Putamen (tissue), 1 donor: ENCODE results near the gene NALCN.

Source experiments
- DNase-seq: peaks from one replicate; pipeline ENCODE4 v3.0.0-alpha.2; 2016; ENCODE audit warnings: low spot score

The NALCN gene

DNA sequence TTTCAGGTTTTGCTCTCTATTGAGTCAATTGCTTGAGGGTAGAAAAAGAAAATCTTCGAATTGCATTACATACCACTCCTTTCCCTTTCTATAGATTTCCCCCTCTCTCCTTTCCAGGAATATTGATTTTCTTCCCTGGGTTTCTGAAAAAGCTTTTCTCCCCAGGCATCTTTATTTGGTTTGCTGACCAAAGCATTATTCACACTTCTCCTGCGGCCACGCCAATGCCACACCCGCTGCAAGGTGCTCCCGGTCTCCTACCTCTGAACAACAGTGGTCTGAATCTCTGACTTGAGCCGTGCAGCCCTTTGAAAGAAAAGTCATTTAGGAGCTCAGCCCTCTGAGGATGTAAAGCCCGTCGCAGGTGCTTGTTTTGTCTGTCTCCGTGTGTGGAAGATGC lies 390.8 kb downstream of the NALCN start:
- DNase-seq: no peak

DNA sequence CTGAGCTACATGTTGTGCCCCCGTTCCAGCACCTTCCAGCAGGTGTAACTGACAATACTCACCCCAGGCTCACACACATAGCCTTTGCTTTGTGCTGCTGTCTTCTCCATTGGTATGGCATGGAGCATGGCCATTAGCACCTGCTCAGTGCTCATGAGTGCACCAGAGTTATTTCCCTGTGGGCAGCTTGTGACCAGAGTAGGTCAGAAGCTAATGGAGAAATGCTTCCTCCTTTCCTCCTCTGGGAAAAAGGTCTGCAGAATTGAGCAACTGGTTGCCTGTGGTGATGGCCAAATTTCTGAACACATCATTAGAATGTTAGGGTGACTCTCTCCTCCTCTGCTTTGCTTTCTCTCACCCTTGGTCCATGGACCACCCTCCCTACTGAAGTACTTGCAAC lies 397.2 kb downstream of the NALCN start:
- no peak for DNase-seq

DNA sequence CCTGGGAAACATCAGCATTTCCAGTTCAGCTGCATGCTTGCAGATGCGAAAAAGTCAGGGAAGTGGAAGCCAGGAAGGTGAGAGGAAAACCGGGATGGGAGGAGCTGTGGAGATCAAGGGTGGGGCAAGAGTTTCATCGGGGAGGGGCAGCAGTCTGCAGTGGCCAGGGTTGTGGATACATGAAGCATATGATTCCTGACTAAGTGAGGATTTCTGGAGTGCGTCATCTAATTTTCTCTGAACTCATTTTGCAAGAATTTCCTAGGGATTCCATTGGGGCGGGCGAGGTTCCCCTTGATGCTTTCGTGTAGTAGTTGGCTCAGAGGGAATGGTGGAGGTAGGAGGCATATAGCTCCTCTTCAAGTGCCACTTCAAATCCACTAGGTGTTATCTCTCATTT lies 397.6 kb downstream of the NALCN start:
- no peak for DNase-seq

DNA sequence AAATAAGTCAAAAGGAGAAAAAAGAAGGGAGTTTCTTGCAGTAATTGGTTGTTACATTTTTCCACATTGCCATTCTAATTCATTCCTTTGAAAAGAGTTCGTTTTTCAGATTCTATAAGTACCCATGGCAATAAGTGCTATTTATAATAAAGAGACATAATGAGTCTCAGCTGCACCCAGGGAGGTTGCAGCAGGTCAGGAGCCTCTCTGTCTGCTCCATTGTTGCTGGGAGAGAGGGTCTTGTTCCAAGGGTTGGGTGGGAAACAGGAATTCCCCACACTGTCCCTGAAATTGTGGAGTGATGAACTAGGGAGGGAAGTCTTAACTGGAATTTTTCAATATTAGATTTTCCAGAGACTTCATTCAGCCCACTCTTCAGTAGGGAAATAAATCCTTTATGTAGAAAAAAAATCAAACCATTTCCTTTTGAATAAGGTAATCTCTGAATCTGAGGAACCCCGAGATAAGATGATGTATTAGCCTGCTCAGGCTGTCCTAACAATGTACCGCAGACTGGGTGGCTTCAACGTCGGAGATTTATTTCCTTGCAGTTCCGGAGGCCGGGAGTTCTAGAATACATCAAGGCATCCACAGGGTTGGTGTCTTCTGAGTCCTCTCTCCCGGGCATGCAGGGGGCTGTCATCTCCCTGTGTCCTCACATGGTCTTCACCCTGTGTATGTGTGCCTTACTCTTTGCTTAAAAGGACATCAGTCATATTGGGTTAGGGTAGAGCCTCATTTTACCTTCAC lies 399.0 kb downstream of the NALCN start:
- DNase-seq: no peak

DNA sequence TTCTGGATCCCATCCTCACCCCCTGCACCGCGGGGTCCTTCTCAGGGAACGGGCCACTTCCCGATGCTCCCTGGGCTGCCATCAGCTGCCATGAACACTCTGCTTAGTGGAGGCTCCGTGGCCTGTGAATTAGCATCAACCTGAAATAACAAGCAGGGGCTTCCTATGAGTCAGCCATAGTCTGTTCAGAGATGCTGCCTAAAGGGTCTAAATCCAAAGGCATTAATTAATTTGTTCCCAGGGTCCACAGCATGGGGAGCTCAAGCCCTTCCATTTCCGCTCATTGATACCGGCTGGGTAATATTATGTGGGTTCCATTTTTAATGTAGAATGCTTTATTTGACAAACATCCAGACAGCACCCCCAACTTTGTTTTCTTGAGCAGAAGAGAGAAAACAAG lies 399.8 kb downstream of the NALCN start:
- DNase-seq: no peak

DNA sequence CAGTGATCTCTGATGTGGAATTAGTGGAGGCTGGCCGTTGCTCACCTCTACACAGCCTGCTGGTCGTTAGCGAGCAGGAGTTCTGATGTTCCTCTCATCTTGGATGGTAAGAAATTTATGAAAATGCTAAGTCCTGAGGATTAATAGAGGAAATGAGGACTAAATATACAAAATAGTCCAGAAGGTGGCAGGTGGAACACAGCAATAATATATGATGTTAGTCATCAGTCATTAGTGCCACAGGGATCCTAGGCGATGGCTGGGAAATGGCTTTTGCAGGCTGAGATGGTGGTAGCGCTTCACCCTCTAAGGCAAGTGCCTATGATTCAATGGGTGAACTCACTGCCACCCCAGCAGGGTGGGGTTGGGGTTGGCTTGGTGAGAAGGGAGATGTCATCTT lies 403.1 kb downstream of the NALCN start:
- no peak for DNase-seq

DNA sequence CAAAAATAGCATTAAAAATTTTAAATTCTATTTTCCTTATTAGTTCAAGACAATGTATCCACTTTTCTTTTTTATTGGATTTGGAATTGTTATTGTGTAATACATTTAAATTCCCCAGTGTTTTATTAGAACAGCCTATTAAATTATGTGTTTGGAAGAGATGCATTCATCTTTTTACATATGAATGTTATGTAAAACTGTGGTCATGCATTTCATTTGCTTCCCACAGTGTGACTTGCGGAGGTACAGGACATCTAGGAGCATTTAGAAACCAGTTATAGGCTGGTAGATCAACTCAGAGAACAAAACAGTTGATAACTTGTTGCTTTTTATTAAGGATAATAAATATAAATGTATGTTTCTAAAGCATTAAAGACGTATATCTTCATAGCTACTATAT lies 406.2 kb downstream of the NALCN start:
- no peak for DNase-seq

DNA sequence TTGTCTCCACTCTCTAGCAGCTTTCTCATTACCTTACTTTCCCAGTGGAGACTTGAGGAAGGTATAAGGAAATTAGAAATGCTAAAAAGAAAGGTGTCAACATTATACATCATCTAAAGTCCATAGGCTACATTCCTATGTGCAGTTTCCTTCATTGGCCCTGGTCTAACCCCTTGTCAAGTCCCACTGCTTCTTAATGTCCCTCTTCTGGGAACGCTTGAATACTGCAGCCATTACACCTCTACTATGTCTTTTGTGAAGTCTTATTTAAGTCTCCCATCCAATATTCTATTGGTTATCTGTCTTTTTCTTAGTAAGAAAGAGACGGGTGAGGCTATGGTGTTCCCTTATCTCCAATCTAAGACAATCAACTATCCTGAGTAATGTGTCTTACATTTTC lies 409.1 kb downstream of the NALCN start:
- no peak for DNase-seq
